Measurements from ENCODE around the gene OR5AP2. TPM values are rescaled to one million over a fixed set of nuclear protein-coding genes. Genes with fewer than 3 reads are reported as not detected.
A peak's percentile ranks its signal among the peaks of the same experiment; 100 is the strongest.
"Not testable (repeated sequence)": the region's sequence is repeated elsewhere in the genome, so short reads cannot be mapped to it uniquely, and the experiment has no call there.

The OR5AP2 gene
- total and polyA plus RNA-seq, 4 donors = not detected

- Histone ChIP-seq H3K4me3 (ENCODE audit: low read length in 2 of 2) (no peak overlapping the region), H3K9me3 (ENCODE audit: control insufficient read depth, low read length) (no peaks in the 10 kb centered on the region), H3K27ac (ENCODE audit: low read depth in 1 of 2, low read length in 2 of 2) (no peak overlapping the region), H3K27me3 (ENCODE audit: control insufficient read depth in 1 of 2, insufficient read depth in 2 of 2, low read length in 1 of 2) (no peaks in the 10 kb centered on the region), H3K4me1 (ENCODE audit: control insufficient read depth in 1 of 2, insufficient read depth in 2 of 2, low read length in 2 of 2) (no peaks in the 10 kb centered on the region), H3K36me3 (ENCODE audit: control insufficient read depth in 1 of 2, insufficient read depth in 2 of 2, low read length in 1 of 2) (no peaks in the 10 kb centered on the region)
- DNase-seq (no peak), ATAC-seq (ENCODE audit: low FRiP score) (no peak)
- intact Hi-C loops (cut with DNase I) = loop anchor here in 1 of 2 donors (2.0 kb wide), 1 partner anchor 157 kb away; no protein-coding TSS in a partner anchor
- 27 to 42% methylated on average over 2 of the region's 2 CpGs for WGBS, 2 donors
Measured at GRCh38 chr11:56625946-56626345, 16.3 kb downstream of the OR5AP2 start.

DNA sequence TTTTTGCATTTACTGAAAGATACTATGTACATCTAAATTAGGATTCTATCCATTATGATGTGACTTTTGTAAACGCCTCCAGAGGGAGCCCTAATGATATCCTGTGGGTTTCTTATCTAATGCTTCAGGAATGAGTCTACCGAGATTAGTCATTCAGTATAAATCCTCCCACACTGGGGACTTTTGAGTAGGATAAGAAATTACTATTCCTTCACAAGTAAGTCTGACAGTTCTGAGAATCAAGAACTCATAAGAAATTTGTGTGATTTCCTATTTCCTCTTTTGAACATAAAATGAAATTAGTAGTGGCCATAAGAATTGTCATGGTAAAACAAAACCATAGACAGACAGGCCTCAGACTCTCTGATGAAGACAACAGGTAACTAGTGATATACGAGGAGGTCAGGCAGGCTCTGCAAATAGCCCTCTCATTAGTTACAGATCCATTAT, 17.6 kb downstream of the OR5AP2 start:
- ATAC-seq (ENCODE audit: low FRiP score) (peak; percentile 41), DNase-seq (no peak)
- H3K9me3 ChIP-seq (ENCODE audit: control insufficient read depth, low read length) = no peaks in the 10 kb centered on the region
- no peak overlapping the region for H3K4me3 ChIP-seq (ENCODE audit: low read length in 2 of 2)
- no peaks in the 10 kb centered on the region for H3K27me3 ChIP-seq (ENCODE audit: control insufficient read depth in 1 of 2, insufficient read depth in 2 of 2, low read length in 1 of 2)
- WGBS, 2 donors = 2 to 6% methylated on average over 3 of the region's 3 CpGs
- no peak overlapping the region for H3K27ac ChIP-seq (ENCODE audit: low read depth in 1 of 2, low read length in 2 of 2)
- intact Hi-C loops (cut with DNase I) = loop anchor here (2.0 to 5.0 kb wide), 2 partner anchors 158 kb away; no protein-coding TSS in a partner anchor
- H3K36me3 ChIP-seq (ENCODE audit: control insufficient read depth in 1 of 2, insufficient read depth in 2 of 2, low read length in 1 of 2) = no peaks in the 10 kb centered on the region
- H3K4me1 ChIP-seq (ENCODE audit: control insufficient read depth in 1 of 2, insufficient read depth in 2 of 2, low read length in 2 of 2) = no peaks in the 10 kb centered on the region

DNA sequence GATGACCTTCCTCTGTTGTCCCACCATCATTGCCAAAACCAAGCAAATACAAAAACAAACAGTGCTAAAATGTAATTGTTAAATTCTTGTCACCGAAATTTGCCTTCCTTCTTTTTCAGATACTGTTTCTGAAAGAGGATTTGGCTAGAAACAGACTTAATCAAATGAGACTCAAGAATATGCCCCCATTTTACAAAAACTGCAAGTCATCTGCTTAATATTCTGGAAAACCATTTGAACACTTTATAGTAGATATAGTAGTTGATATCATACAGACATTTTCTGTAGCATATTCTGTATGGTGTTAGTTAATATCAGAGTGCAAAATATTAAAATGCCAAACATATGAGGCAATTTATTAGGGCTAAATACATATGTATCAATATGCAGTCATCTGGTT, 31.1 kb downstream of the OR5AP2 start:
- no peaks in the 10 kb centered on the region for H3K9me3 ChIP-seq (ENCODE audit: control insufficient read depth, low read length)
- no peak for ATAC-seq (ENCODE audit: low FRiP score)
- intact Hi-C loops (cut with DNase I) = no loop called here

GRCh38 chr11:56592088-56592717, 50.0 kb downstream of the OR5AP2 start:
- H3K27ac ChIP-seq (ENCODE audit: low read depth in 1 of 2, low read length in 2 of 2); H3K36me3 ChIP-seq (ENCODE audit: control insufficient read depth in 1 of 2, insufficient read depth in 2 of 2, low read length in 1 of 2); H3K4me1 ChIP-seq (ENCODE audit: control insufficient read depth in 1 of 2, insufficient read depth in 2 of 2, low read length in 2 of 2); H3K27me3 ChIP-seq (ENCODE audit: control insufficient read depth in 1 of 2, insufficient read depth in 2 of 2, low read length in 1 of 2); H3K9me3 ChIP-seq (ENCODE audit: control insufficient read depth, low read length); intact Hi-C loops (cut with DNase I); DNase-seq; H3K4me3 ChIP-seq (ENCODE audit: low read length in 2 of 2); ATAC-seq (ENCODE audit: low FRiP score): not testable (repeated sequence)
- WGBS, 2 donors = 90 to 96% methylated on average over 19 to 20 of the region's 20 CpGs

More for the DNA sequence above, 31.1 kb downstream of the OR5AP2 start:
- Histone ChIP-seq H3K4me1 (ENCODE audit: control insufficient read depth in 1 of 2, insufficient read depth in 2 of 2, low read length in 2 of 2) (no peaks in the 10 kb centered on the region), H3K27ac (ENCODE audit: low read depth in 1 of 2, low read length in 2 of 2) (no peak overlapping the region), H3K4me3 (ENCODE audit: low read length in 2 of 2) (no peak overlapping the region), H3K36me3 (ENCODE audit: control insufficient read depth in 1 of 2, insufficient read depth in 2 of 2, low read length in 1 of 2) (no peaks in the 10 kb centered on the region), H3K27me3 (ENCODE audit: control insufficient read depth in 1 of 2, insufficient read depth in 2 of 2, low read length in 1 of 2) (no peaks in the 10 kb centered on the region)
- DNase-seq = no peak
- WGBS, 2 donors = 79 to 92% methylated on average over 1 of the region's 1 CpG

Other genes starting within 250 kb of the OR5AP2 start
- gene OR5AL1, start 229.7 kb downstream of the OR5AP2 start, total RNA-seq = not detected
- gene OR5AL1, start 229.7 kb downstream of the OR5AP2 start, polyA plus RNA-seq = not detected
- gene OR5M3, start 169.1 kb downstream of the OR5AP2 start, total RNA-seq = not detected
- not detected for gene OR5M3, start 169.1 kb downstream of the OR5AP2 start, polyA plus RNA-seq
- not detected for gene OR5M8, start 151.1 kb downstream of the OR5AP2 start, total RNA-seq
- not detected for gene OR5M8, start 151.1 kb downstream of the OR5AP2 start, polyA plus RNA-seq
- not detected for gene OR5M11, start 99.2 kb downstream of the OR5AP2 start, total RNA-seq
- gene OR5M11, start 99.2 kb downstream of the OR5AP2 start, polyA plus RNA-seq = not detected
- not detected for gene OR5M10, start 64.7 kb downstream of the OR5AP2 start, total RNA-seq
- not detected for gene OR5M10, start 64.7 kb downstream of the OR5AP2 start, polyA plus RNA-seq
- gene OR5M1, start 27.6 kb downstream of the OR5AP2 start, total RNA-seq = not detected
- not detected for gene OR5M1, start 27.6 kb downstream of the OR5AP2 start, polyA plus RNA-seq
- not detected for gene OR5AR1, start 21.2 kb upstream of the OR5AP2 start, total RNA-seq
- not detected for gene OR5AR1, start 21.2 kb upstream of the OR5AP2 start, polyA plus RNA-seq
- not detected for gene OR9G1, start 56.7 kb upstream of the OR5AP2 start, total RNA-seq
- gene OR9G1, start 56.7 kb upstream of the OR5AP2 start, polyA plus RNA-seq = not detected
- not detected for gene OR9G4, start 106.3 kb upstream of the OR5AP2 start, total RNA-seq
- gene OR9G4, start 106.3 kb upstream of the OR5AP2 start, polyA plus RNA-seq = not detected